NT2/D1 (cell line): ENCODE measurements around the gene MITF.

Experiments used
- DNase-seq: peaks from one replicate; pipeline ENCODE4 v3.0.0-alpha.2; 2011; ENCODE audit warnings: low read depth, low spot score
- H3K27me3 ChIP-seq: 2 replicates; pipeline ENCODE4 v1.6.0; 2011; ENCODE audit warnings: mild to moderate bottlenecking; ENCODE audit not compliant: insufficient read length, insufficient read depth
- H3K36me3 ChIP-seq: 2 replicates; pipeline ENCODE4 v1.6.1; 2011; ENCODE audit warnings: mild to moderate bottlenecking, low read length, mixed read lengths; ENCODE audit not compliant: insufficient read depth, insufficient read length
- H3K4me1 ChIP-seq: 2 replicates; pipeline ENCODE4 v1.5.1; 2011; ENCODE audit not compliant: insufficient read depth, insufficient read length
- H3K4me3 ChIP-seq: 2 replicates; pipeline ENCODE4 v1.5.1; 2011; ENCODE audit warnings: low read depth; ENCODE audit not compliant: insufficient read length
- H3K9ac ChIP-seq: 2 replicates; pipeline ENCODE4 v1.6.0; 2011; ENCODE audit warnings: low read depth; ENCODE audit not compliant: insufficient read length
- H3K9me3 ChIP-seq: 2 replicates; pipeline ENCODE4 v1.5.1; 2011; ENCODE audit warnings: mild to moderate bottlenecking, low read length; ENCODE audit not compliant: insufficient read depth
- SUZ12 ChIP-seq: IDR thresholded peaks from 2 replicates; pipeline ENCODE4 v1.6.1; 2011; ENCODE audit not compliant: insufficient read length, insufficient read depth; ENCODE audit errors: extremely low read depth
- YY1 ChIP-seq: IDR thresholded peaks from 2 replicates; pipeline ENCODE4 v1.6.1; 2011; ENCODE audit not compliant: insufficient read length, insufficient read depth
- ZNF274 ChIP-seq: IDR thresholded peaks from 2 replicates; pipeline ENCODE4 v1.6.1; 2011; ENCODE audit warnings: mild to moderate bottlenecking, low read depth, low read length

Gene MITF

GRCh38 chr3:69767571-69767970 is 28.3 kb downstream of the MITF start:
- Histone ChIP-seq H3K4me3 (no peak overlapping the region), H3K9ac (no peak overlapping the region), H3K27me3 (no peaks in the 10 kb centered on the region), H3K9me3 (no peaks in the 10 kb centered on the region), H3K36me3 (no peaks in the 10 kb centered on the region), H3K4me1 (no peaks in the 10 kb centered on the region)
- TF ChIP-seq SUZ12 (no peak), YY1 (no peak)
- DNase-seq = no peak

GRCh38 chr3:69768438-69768837 is 29.2 kb downstream of the MITF start:
- H3K9ac ChIP-seq = no peak overlapping the region
- H3K4me3 ChIP-seq = no peak overlapping the region
- TF ChIP-seq SUZ12 = no peak
- TF ChIP-seq YY1 = no peak
- no peak for TF ChIP-seq ZNF274
- no peaks in the 10 kb centered on the region for H3K36me3 ChIP-seq
- H3K27me3 ChIP-seq = no peaks in the 10 kb centered on the region
- H3K4me1 ChIP-seq = no peaks in the 10 kb centered on the region
- H3K9me3 ChIP-seq = no peaks in the 10 kb centered on the region
- DNase-seq = no peak

- Histone ChIP-seq H3K36me3 (no peaks in the 10 kb centered on the region), H3K4me3 (no peak overlapping the region), H3K9ac (no peak overlapping the region), H3K9me3 (no peaks in the 10 kb centered on the region), H3K4me1 (no peaks in the 10 kb centered on the region), H3K27me3 (no peaks in the 10 kb centered on the region)
- DNase-seq = no peak
- no peak for TF ChIP-seq YY1
- TF ChIP-seq ZNF274 = no peak
- TF ChIP-seq SUZ12 = no peak
These were observed 31.0 kb downstream of the MITF start for GRCh38 chr3:69770219-69770618.

- no peaks in the 10 kb centered on the region for H3K36me3 ChIP-seq
- no peak overlapping the region for H3K9ac ChIP-seq
- no peaks in the 10 kb centered on the region for H3K4me1 ChIP-seq
- DNase-seq = no peak
- no peak overlapping the region for H3K4me3 ChIP-seq
- no peaks in the 10 kb centered on the region for H3K27me3 ChIP-seq
- no peaks in the 10 kb centered on the region for H3K9me3 ChIP-seq
- no peak for TF ChIP-seq YY1
These were observed 31.8 kb downstream of the MITF start for GRCh38 chr3:69770976-69771634.

GRCh38 chr3:69772152-69772867 is 33.0 kb downstream of the MITF start:
- Histone ChIP-seq H3K4me1 (no peaks in the 10 kb centered on the region), H3K9ac (no peak overlapping the region), H3K4me3 (no peak overlapping the region), H3K9me3 (no peaks in the 10 kb centered on the region), H3K36me3 (no peaks in the 10 kb centered on the region), H3K27me3 (no peaks in the 10 kb centered on the region)
- TF ChIP-seq SUZ12 (no peak), YY1 (no peak), ZNF274 (no peak)
- no peak for DNase-seq

- no peak overlapping the region for H3K4me3 ChIP-seq
- H3K9me3 ChIP-seq = no peaks in the 10 kb centered on the region
- no peak for DNase-seq
These were observed 34.8 kb downstream of the MITF start for GRCh38 chr3:69774029-69774428.

GRCh38 chr3:69775751-69776150 is 36.5 kb downstream of the MITF start:
- no peak overlapping the region for H3K9ac ChIP-seq
- no peak for TF ChIP-seq SUZ12
- no peak for TF ChIP-seq ZNF274
- TF ChIP-seq YY1 = no peak
- no peak overlapping the region for H3K4me3 ChIP-seq
- no peak for DNase-seq
- no peaks in the 10 kb centered on the region for H3K4me1 ChIP-seq
- no peaks in the 10 kb centered on the region for H3K36me3 ChIP-seq
- no peaks in the 10 kb centered on the region for H3K27me3 ChIP-seq
- no peaks in the 10 kb centered on the region for H3K9me3 ChIP-seq

More at GRCh38 chr3:69774029-69774428, 34.8 kb downstream of the MITF start:
- TF ChIP-seq YY1 = no peak
- no peak for TF ChIP-seq ZNF274
- TF ChIP-seq SUZ12 = no peak
- H3K27me3 ChIP-seq = no peaks in the 10 kb centered on the region
- H3K9ac ChIP-seq = no peak overlapping the region
- H3K4me1 ChIP-seq = no peaks in the 10 kb centered on the region
- H3K36me3 ChIP-seq = no peaks in the 10 kb centered on the region
